GM12891 (cell line): Measurements from ENCODE around the gene ARHGAP26.

ENCODE experiments used
- POLR2A ChIP-seq: IDR thresholded peaks from 2 replicates; pipeline ENCODE4 v1.6.1; 2011; ENCODE audit warnings: low read depth, low read length, control low read depth
- POLR2AphosphoS5 ChIP-seq: IDR thresholded peaks from 2 replicates; pipeline ENCODE4 v1.6.1; 2011; ENCODE audit warnings: low read depth, low read length, control low read depth
- POU2F2 ChIP-seq: IDR thresholded peaks from 2 replicates; pipeline ENCODE4 v1.6.1; 2011; ENCODE audit warnings: low read depth, mild to moderate bottlenecking, control low read depth, low read length, moderate library complexity
- SPI1 ChIP-seq: IDR thresholded peaks from 2 replicates; pipeline ENCODE4 v1.6.1; 2011; ENCODE audit warnings: low read depth, low read length, control low read depth

- TF ChIP-seq POLR2A (no peak), SPI1 (no peak), POLR2AphosphoS5 (no peak), POU2F2 (no peak)
These were observed 79.7 kb downstream of the ARHGAP26 start for GRCh38 chr5:142849880-142850279.
